HG02852 (cell line): ENCODE data around the gene RAMP3.

ENCODE experiments used
- ATAC-seq: cut with Tn5 transposase; IDR thresholded peaks from one replicate; pipeline ENCODE4 v1.9.1; 2021; ENCODE audit warnings: mild to moderate bottlenecking, moderate library complexity; ENCODE audit not compliant: unreplicated experiment

The RAMP3 gene

DNA sequence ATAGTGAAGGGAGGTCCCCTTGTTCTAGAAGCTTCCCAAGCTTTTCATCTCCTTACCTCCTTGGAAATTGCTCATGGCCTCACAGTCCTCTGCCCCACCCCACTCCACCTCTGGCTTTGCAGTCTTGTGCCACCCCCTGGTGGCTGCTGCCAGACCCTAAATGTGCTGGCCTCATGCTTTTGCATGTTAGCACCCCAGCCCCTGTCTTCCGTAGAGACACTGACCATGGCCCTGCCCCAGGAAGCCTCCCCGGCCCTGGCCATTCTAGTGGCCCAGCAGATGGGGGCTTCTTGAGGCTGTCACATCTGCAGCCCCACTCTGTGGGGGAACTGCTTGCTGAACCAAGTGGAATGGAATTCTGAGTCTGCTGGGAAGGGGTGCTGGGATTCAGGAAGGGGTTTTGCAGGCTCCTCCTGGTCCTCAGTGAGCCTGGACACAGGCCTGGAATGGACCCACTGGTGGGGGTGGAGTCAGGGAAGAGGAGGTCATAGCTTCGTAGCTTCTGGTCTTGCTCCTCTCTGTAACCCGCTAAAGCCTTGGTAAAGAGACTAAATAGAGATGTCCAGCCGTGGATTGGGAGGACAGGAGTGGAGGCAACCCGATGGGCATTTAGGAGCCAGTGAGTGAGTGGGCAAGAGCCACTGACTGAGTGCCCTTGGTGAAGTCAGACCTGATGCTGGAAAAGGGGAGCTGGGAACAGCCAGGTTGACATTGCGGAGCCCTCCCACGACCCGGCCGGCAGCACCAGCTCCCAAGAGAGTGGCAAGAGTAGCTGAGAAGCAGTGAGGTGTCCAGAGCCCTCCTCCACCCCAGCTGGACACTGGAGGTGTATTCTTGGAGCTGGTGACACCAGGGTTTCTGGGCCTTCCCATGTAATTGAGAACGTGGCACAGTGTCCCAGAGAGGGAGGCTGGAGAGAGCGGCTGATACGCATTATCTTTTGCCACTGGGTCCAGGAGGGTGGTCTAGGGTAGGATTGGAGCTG, 20.9 kb downstream of the RAMP3 start:
- ATAC-seq: no peak

DNA sequence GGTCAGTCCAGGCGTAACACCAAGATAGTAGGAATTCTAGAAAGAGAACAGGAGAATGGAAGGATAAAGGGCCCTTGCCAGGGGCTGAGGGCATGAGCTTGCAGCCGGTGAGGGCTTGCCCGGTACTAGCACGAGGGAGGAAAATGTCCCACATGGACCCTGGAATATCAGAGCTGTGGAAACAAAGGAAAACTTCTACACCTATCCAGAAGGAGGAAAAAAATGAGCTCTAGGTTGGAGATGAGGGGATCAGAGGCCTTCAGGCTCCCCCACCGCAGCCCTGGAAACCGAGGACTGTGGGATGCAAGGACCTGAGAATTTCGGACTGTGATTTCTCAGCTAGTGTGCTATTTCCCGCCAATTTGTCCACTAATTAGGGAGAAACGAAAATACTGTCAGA, 22.1 kb downstream of the RAMP3 start:
- ATAC-seq: no peak

DNA sequence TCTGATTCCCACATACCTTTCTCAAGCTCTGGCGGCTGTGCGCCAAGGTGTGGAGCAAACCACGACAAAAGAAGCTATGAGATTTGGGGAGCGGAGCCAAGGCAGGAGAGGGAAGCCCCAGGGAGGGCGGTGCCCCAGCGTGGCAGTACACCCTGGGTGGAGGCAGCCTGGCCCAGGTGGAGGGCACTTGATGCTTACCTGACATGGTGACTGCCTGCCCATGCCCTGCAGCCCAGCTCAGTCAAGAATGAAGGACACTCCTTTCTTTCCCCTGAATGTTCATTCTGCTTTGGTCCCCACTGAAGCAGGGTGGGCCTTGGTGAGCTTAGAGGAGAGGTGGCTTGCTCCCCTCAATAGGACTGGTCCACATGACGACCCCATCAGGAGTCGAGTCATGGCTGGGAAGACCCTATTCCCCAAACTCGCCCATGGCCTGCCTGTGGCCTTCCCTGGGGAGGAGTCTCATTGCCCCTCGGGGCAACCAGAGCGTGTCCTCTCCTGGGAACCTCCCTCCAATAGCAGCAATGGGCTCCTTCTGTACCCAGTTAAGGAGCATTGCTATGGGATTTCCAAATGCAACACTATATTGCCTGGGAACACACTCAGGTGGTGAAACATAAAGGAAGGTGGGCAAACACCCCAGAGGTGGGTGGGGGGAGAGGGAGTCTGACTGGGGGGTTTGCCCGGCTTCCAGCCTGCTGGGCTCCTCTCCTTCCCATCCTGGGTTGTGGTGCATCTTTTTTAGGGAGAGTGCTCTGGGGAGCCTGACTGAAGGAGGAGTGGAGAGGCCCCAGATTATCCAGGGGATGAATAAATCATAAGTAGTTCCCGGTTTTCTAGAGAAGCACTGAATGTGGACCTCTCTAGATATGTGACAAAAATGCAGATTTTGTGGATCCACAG, 22.7 kb downstream of the RAMP3 start:
- ATAC-seq: no peak

DNA sequence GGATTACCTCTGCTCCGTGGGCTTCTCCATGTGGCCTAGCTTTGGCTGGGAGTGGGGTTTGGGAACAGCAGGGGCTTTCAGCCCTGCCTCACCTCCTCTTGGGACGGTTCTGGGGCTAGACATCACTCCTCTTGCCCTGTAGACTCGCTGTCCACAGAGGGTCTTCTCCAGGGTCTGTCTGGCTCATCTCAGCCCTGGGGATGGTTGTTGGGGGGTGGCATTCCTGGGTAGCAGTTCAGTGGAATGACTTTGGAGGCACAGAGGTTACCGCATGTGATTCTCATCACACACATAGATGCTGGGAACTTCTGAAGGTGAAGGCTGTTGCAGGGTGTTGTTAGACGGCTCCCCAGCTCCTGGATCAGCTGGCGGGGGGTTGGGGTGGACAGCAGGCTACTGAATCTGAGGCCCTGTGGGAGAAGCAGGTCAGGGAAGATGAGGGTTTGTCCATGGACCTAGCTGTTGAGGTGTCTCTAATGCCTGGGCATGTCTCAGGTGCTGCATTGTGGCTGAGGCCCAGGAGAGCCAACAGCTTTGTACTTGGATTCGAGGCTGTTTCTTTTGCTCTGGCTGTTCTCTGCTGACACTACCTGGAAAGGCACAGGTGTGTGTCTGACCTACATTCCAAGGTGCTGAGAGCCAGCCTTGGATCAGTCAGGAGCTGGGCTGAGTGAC, 23.8 kb downstream of the RAMP3 start:
- ATAC-seq: no peak

DNA sequence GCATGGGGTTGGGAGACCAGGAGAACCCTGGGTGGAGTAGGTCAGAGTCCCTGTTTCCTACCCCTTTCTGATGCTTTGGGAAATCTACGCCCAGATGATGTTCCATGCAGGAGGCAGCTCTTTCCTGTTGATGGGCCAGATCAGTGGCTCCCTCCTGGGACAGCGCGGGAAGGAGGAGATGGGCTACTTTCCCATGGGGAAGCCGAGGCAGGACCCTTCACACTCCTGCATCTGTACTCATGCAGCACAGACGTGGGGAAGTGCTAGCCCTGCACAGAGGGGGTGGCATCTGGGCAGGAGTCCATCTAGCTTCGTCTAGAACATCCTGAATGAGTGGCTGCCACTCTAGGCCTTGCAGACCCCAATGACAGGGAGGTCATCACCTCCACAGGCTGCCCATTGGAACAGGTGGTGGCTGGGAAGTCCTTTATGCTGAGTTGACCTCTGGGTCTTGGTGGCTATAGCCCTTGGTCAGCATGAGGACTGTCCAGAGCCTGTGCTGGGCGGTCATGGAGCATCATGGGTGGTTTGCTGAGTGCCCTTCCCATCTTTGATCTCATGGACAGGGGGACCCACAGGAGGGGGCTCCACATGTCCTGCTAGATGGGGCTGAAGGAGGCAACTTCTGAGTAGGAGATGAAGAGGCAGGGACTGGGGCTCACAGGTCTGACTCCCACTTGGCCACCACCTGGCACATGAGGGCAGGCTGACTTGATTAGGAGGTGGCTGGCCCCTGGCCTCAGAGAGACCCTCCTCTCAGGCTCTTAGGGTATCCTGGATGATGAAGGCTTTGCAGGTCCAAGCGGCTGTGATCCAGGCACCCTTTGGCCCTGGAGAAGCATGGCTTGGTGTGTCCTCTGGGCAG, 24.6 kb downstream of the RAMP3 start:
- no peak for ATAC-seq

DNA sequence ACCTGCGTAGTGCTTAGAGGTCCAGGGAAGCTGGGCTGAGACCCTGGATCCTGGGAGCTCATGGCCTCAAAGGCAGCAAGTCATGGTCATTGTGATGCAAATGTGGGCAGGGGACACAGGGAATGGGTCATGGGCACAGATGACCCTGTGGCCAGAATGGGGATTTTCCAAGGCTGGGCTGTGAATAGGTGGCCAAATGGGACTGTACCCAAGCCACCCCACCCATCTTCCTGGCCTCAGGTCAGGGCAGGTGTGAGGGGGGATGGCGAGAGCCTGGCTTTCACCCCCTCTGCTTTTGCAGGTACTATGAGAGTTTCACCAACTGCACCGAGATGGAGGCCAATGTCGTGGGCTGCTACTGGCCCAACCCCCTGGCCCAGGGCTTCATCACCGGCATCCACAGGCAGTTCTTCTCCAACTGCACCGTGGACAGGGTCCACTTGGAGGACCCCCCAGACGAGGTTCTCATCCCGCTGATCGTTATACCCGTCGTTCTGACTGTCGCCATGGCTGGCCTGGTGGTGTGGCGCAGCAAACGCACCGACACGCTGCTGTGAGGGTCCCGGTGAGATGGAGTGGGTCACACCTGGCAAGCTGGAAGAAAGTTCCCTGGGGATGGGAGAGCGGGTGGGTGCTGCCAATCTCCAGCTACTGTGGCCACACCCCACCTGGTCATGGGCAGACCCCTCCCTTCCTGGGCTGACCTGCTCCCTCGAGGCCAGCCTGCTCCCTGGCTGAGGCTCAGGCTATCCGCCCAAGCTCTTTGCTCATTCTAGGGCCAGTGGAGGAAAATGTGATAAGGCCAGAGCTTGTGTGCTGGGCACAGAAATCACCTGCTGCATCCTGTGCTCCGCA, 25.5 kb downstream of the RAMP3 start:
- ATAC-seq: no peak

DNA sequence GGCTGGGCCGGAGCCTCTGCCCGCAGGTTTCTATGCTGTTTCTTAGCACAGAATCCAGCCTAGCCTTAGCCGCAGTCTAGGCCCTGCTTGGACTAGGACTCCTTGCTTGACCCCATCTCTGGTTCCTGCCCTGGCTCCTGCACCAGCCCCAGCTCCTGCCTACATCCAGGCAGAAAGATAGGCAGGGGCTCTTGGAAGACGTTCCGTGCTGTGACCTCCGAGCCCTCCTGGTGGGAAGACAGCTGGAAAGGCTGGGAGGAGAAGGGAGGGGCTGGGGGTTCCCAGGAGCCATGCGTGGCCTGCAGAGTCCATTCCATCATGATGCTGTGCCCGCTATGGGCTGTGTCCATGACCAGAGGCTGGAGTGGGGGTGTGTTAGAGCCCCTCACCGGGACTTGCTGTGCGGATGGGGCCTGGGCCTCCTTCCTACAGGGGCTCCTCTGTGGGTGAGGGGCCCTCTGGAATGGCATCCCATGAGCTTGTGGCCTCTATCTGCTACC, 26.2 kb downstream of the RAMP3 start:
- no peak for ATAC-seq

DNA sequence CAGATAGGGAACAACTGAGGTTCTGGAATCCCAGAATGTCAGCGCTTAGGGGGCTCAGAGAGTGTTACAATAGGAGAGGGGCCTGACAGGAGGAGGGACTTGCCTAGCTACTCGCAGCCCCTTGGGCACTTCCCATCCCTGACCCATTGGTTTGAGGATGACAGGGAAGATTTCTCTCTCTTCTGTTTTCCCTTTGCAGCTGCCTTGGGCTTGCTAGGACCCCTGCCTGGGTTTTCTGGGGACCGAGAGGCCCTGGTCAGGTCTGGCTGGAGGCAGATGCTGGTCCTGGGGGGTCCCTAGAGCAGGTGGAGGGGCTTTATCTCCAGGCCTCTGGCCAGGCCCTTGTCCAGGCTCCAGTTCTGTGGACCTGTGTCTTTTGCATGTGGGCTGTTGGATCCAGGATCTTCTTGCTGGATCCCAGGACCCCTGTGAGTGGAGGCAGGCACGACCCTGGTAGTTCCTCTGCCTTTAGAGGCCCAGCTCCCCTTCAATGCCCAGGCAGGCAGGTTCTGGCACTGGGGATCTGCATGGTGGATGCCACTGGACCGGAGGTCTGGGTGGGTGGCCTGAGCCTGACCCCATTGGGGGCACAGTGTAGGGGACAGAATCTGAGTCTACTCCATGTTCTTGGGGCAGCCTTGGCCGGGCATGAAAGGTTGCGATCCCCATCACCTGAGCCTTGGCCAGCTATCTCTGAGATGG, 26.9 kb downstream of the RAMP3 start:
- ATAC-seq: no peak

DNA sequence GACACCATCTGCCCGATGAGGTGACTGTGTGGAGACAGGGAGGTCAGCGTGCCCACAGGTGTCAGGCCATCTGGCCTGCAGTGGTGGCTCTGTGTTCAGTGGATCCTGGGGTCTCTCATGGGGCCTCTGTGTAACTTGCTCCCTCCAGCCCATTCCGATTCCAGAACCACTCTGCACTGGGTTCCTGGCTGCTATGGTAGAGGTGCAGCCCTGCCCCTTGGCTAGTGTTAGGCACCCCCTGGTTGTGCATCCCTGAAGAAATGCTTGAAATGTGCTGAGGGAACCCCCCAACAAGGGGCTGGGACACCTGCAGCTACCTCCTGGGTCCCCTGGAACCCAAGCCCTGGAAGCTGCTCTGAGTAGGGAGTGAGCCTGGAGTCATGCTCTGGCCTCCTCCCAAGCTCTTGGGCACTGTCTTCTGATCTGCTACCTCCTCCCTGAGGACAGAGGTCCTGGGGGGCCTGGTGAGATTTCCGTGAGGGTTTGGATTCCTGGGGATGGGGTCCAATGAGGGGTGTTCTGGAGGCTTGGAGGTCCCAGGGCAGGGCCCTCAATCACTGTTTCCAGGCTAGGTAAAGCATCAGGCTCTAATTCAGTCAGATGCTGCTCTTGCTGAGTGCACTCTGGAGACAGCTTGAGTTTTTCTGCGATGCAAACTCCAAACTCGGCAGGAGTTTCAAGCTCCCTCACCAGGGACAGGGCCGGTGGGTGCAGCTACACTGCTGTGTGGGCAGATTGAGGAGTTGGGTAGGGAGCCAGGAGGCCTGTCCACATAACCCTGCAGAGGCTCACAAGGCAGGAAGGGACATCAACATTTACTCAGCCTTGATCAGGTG, 27.7 kb downstream of the RAMP3 start:
- ATAC-seq: no peak

DNA sequence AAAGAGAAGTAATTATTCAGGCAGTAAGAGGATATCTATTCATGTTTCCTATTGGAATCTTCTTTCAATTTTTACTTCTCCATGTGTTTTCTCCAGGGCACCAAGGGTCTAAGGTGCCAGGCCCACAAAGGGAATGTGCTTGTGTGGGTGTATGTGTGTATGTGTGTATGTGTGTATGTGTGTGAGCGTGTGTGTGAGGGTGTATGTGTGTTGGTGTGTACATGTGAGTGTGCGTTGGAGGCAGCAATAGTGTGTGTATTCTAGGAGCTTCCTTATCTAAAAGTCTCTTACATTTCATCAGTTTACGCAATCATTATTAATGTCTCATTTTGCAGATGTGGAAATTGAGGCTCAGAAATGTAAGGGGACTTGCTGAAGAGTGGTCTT, 28.3 kb downstream of the RAMP3 start:
- no peak for ATAC-seq

DNA sequence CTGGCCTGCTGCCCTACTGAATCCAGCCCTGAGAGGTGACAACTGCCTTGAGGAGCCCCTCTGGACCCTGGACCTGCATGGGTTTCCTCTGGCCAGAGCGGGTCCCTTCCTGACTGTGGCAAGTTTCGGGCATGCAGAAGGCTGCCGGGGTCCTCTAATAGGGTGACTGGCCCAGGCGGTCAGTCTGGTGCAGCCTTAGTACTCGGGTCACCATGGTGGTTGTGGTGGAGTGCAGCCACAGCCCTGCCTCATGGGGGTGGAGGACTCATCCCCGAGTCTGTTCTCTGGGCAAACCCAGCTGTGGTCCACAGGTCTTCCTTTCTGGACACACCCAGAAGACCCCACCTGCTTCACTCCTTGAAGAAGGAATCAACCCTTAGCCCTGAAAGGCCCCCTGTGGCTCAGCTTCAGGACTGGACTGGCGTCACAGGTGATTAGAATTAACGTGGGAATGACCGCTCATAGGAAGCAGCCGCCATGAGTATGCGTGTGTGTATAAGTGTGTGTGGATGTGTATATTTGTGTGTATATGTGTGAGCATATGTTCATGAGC, 28.7 kb downstream of the RAMP3 start:
- ATAC-seq: no peak

DNA sequence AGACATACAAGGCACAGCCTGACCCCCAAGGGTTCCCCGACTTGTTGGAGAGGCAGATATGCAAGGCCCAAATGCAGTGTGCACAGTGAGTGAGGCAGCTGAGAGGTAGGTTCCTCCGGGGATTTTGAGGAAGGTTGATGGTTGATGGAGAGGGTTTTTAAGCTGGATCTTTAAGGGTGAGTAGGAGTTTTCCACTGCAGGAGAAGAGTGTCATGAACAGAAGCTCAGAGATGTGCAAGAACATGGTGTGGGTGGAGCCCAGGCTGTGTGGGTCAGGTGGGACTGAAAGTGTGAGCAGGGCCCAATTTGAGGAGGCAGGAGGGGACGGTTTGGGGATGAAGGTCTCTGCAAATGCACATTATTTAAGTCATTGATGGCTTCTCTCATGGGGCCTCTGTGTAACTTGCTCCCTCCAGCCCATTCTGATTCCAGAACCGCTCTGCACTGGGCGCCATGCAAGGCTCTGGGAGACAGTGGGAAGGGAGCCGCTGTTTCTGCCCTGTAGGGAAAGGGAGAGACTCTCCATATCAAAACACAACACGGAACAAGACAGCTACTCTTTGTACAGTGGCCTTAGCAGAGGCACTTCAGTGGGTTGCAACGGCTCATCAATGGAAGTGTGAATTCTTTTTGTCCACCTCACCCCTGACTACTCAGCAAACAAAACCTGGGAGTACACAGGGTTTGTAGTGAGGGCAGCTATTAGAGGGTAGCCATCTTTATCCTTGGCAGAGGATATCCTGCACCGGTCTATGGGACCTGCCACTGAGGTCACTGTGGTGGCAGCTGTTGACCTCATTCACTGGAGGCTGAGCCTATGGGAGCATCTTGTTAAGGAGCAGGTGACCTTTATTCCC, 29.7 kb downstream of the RAMP3 start:
- ATAC-seq: no peak

DNA sequence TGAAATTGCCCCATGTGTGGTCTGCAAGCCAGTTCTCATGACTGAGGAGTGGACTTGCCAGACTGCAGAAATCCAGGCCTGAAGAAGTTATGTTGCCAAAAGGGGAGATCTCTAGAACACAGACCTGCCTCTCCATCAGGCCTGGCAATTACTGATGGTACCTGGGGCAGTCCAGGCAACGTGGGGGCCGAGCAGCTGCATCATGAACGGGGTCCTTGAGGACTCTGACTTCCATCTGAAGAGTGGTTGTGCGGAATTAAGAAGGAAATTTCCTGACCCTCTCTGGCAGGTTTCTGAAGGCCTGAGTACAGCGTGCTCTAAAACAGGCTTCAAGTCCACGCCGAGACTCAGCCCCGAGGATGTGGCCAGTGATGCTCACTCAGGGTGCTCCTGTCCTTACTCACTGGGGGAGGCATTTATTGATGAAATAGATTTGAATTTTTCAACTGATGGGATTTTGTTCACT, 30.4 kb downstream of the RAMP3 start:
- ATAC-seq: no peak

DNA sequence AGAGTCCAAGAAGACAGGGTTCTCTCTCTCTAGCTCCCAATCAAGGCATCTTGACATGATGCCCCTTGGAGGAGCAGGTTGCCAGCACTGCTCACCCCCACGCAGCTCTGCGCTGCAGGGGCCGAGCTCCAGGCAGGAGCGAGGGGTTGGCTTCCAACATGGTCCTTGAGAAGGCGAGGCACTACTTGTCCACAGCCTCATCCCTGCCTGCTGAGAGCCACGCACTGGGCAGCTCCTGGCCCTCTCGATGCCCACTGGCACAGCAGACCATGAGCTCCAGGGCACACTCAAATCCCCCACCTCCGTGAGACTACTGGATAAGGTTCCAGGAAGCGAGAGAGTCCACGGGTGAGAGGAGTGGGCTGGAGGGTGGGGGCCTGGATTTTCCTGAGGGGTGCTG, 31.1 kb downstream of the RAMP3 start:
- no peak for ATAC-seq

DNA sequence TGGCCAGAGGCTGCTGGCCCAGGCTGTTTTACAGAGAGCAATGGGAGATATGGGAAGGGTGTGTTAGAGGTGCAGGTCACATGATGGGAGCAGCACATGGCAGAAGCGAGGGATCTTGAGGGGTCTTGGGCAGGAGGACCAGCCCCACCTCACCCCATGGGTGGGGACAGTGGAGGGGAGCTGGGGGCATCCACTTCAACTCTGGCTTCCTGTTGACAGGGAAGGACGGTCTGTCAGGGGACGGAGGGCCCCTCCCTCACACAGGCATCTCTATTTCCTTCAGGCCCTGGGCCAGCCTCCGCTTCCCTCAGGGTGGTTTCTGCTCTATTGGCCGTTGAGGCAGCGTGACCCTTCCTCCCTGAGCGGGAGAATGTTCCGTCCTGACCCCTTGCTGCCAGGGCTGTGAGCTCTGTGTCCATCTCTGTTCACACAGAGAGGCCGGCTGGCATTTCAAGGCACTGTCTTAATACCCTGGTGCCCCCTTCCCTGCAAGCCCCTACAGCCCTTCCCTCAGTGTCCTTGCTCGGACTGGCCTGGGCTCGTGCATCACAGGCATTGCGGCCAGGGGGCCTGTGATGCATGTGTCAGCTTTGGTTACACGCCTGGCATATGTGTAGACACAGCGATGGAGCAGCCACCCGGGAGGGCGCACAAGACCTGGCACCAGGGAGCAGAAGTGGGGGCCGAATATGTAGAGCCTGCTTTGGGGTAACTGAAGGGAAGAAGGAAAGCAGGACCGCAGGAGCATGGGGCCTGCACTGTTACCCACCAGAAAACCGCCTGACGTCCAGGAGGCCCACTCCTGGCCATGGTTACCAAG, 31.8 kb downstream of the RAMP3 start:
- no peak for ATAC-seq
